HEK293 (cell line): Measurements from ENCODE around the gene PIGX.

Experiments
- GLI4 ChIP-seq: fragments of 450-650 bp; formaldehyde crosslinking; IDR thresholded peaks from 2 replicates; pipeline ENCODE4 v1.5.1; 2016; ENCODE audit warnings: missing biosample characterization, missing genetic modification characterization
- GLIS2 ChIP-seq: fragments of 450-650 bp; formaldehyde crosslinking; IDR thresholded peaks from 2 replicates; pipeline ENCODE4 v1.5.1; 2016; ENCODE audit warnings: missing biosample characterization, missing genetic modification characterization
- IKZF3 ChIP-seq: fragments of 450-650 bp; IDR thresholded peaks from 2 replicates; pipeline ENCODE4 v1.5.0; 2018; ENCODE audit warnings: missing biosample characterization, mild to moderate bottlenecking, missing genetic modification characterization, moderate library complexity
- MEIS1 ChIP-seq: sonication (generic); formaldehyde crosslinking; IDR thresholded peaks from 2 replicates; pipeline ENCODE4 v1.8.1; 2022; ENCODE audit warnings: missing genetic modification reagents, mild to moderate bottlenecking, borderline replicate concordance
- PRDM4 ChIP-seq: fragments of 450-650 bp; formaldehyde crosslinking; IDR thresholded peaks from 2 replicates; pipeline ENCODE4 v1.5.1; 2017; ENCODE audit warnings: missing biosample characterization, missing genetic modification characterization
- SCRT2 ChIP-seq: fragments of 450-650 bp; formaldehyde crosslinking; IDR thresholded peaks from 2 replicates; pipeline ENCODE4 v1.5.1; 2016; ENCODE audit warnings: missing biosample characterization, missing genetic modification characterization
- SP2 ChIP-seq: fragments of 450-650 bp; formaldehyde crosslinking; IDR thresholded peaks from 2 replicates; pipeline ENCODE4 v1.5.1; 2016; ENCODE audit warnings: missing biosample characterization, missing genetic modification characterization
- YY1 ChIP-seq: fragments of 450-650 bp; formaldehyde crosslinking; IDR thresholded peaks from 2 replicates; pipeline ENCODE4 v1.5.1; 2018; ENCODE audit warnings: missing biosample characterization, missing genetic modification characterization
- ZFP37 ChIP-seq: fragments of 450-650 bp; formaldehyde crosslinking; IDR thresholded peaks from 2 replicates; pipeline ENCODE4 v1.5.1; 2016; ENCODE audit warnings: missing biosample characterization, missing genetic modification characterization
- ZFP69B ChIP-seq: fragments of 450-650 bp; formaldehyde crosslinking; IDR thresholded peaks from 2 replicates; pipeline ENCODE4 v1.5.1; 2016; ENCODE audit warnings: missing biosample characterization, missing genetic modification characterization
- ZIC2 ChIP-seq: fragments of 450-650 bp; formaldehyde crosslinking; IDR thresholded peaks from 2 replicates; pipeline ENCODE4 v1.5.1; 2016; ENCODE audit warnings: missing biosample characterization, missing genetic modification characterization
- ZNF138 ChIP-seq: fragments of 450-650 bp; formaldehyde crosslinking; IDR thresholded peaks from 2 replicates; pipeline ENCODE4 v1.5.1; 2016; ENCODE audit warnings: missing biosample characterization, missing genetic modification characterization, borderline replicate concordance
- ZNF146 ChIP-seq: fragments of 450-650 bp; formaldehyde crosslinking; IDR thresholded peaks from 2 replicates; pipeline ENCODE4 v1.5.1; 2016; ENCODE audit warnings: missing biosample characterization, missing genetic modification characterization
- ZNF211 ChIP-seq: fragments of 450-650 bp; formaldehyde crosslinking; IDR thresholded peaks from 2 replicates; pipeline ENCODE4 v1.5.1; 2016; ENCODE audit warnings: low read depth, missing biosample characterization, missing genetic modification characterization
- ZNF24 ChIP-seq: fragments of 450-650 bp; formaldehyde crosslinking; IDR thresholded peaks from 2 replicates; pipeline ENCODE4 v1.5.1; 2016; ENCODE audit warnings: missing biosample characterization, missing genetic modification characterization
- ZNF274 ChIP-seq, 2 experiments: fragments of 200-500 bp in 1 of 2; fragments of 450-650 bp in 1 of 2; sonication (Bioruptor generic) in 1 of 2; formaldehyde crosslinking in 1 of 2; IDR thresholded peaks; 2 replicates each; pipeline versions ENCODE4 v1.5.1 to v1.6.1; 2014 to 2016; ENCODE audit warnings: borderline replicate concordance in 1 of 2, inconsistent platforms in 1 of 2, low read length in 1 of 2, missing biosample characterization in 1 of 2, missing genetic modification characterization in 1 of 2
- ZNF302 ChIP-seq: fragments of 450-650 bp; formaldehyde crosslinking; IDR thresholded peaks from 2 replicates; pipeline ENCODE4 v1.5.1; 2016; ENCODE audit warnings: missing biosample characterization, missing genetic modification characterization, low read depth
- ZNF324 ChIP-seq: fragments of 450-650 bp; formaldehyde crosslinking; IDR thresholded peaks from 2 replicates; pipeline ENCODE4 v1.5.1; 2016; ENCODE audit warnings: missing biosample characterization, missing genetic modification characterization
- ZNF335 ChIP-seq: fragments of 450-650 bp; formaldehyde crosslinking; conservative IDR thresholded peaks from 2 replicates; pipeline ENCODE4 v1.5.1; 2016; ENCODE audit warnings: missing biosample characterization, missing genetic modification characterization
- ZNF362 ChIP-seq: fragments of 450-650 bp; formaldehyde crosslinking; IDR thresholded peaks from 2 replicates; pipeline ENCODE4 v1.5.1; 2016; ENCODE audit warnings: missing biosample characterization, missing genetic modification characterization
- ZNF398 ChIP-seq: fragments of 450-650 bp; formaldehyde crosslinking; IDR thresholded peaks from 2 replicates; pipeline ENCODE4 v1.5.1; 2017; ENCODE audit warnings: missing biosample characterization, missing genetic modification characterization
- ZNF416 ChIP-seq: fragments of 450-650 bp; formaldehyde crosslinking; IDR thresholded peaks from 2 replicates; pipeline ENCODE4 v1.5.1; 2016; ENCODE audit warnings: missing biosample characterization, missing genetic modification characterization
- ZNF48 ChIP-seq: fragments of 450-650 bp; formaldehyde crosslinking; IDR thresholded peaks from 2 replicates; pipeline ENCODE4 v1.5.1; 2016; ENCODE audit warnings: missing biosample characterization, missing genetic modification characterization
- ZNF518A ChIP-seq: fragments of 450-650 bp; formaldehyde crosslinking; conservative IDR thresholded peaks from 2 replicates; pipeline ENCODE4 v1.5.1; 2016; ENCODE audit warnings: low read depth, missing biosample characterization, missing genetic modification characterization
- ZNF530 ChIP-seq: fragments of 450-650 bp; formaldehyde crosslinking; IDR thresholded peaks from 2 replicates; pipeline ENCODE4 v1.5.1; 2016; ENCODE audit warnings: low read depth, missing biosample characterization, missing genetic modification characterization
- ZNF571 ChIP-seq: fragments of 450-650 bp; formaldehyde crosslinking; IDR thresholded peaks from 2 replicates; pipeline ENCODE4 v1.5.0; 2017; ENCODE audit warnings: missing biosample characterization, missing genetic modification characterization
- ZNF600 ChIP-seq: fragments of 450-650 bp; formaldehyde crosslinking; IDR thresholded peaks from 2 replicates; pipeline ENCODE4 v1.5.1; 2016; ENCODE audit warnings: missing biosample characterization, missing genetic modification characterization
- ZNF660 ChIP-seq: fragments of 450-650 bp; IDR thresholded peaks from 2 replicates; pipeline ENCODE4 v1.5.1; 2018; ENCODE audit warnings: missing biosample characterization, mild to moderate bottlenecking, missing genetic modification characterization
- ZXDB ChIP-seq: fragments of 450-650 bp; formaldehyde crosslinking; IDR thresholded peaks from 2 replicates; pipeline ENCODE4 v1.5.1; 2016; ENCODE audit warnings: missing biosample characterization, missing genetic modification characterization

PIGX gene

GRCh38 chr3:196711838-196712513 is at the start of gene PIGX, which contains the start of gene CEP19 (continued):
- TF ChIP-seq GLI4 (tag by site-specific recombination), result no peak; the same call in 1 of the 2 replicates
- no peak for TF ChIP-seq ZNF274 (IDR thresholded peaks at IDR 0.05; ENCODE audit: low read length)
- TF ChIP-seq ZNF274 (tag by site-specific recombination; IDR thresholded peaks at IDR 0.05; ENCODE audit: borderline replicate concordance), result no peak
- no peak for TF ChIP-seq ZNF324 (tag by site-specific recombination)
- TF ChIP-seq SP2, result peak; percentile 60
- no peak for TF ChIP-seq ZNF48
- peak; percentile 77 for TF ChIP-seq ZNF335 (tag by site-specific recombination)
- no peak for TF ChIP-seq ZFP69B
- peak; percentile 36; the same call in 1 of the 2 replicates for TF ChIP-seq IKZF3
- TF ChIP-seq PRDM4 (tag by site-specific recombination), result no peak
- no peak for TF ChIP-seq YY1 (tag by site-specific recombination)
- TF ChIP-seq ZNF211, result no peak
- no peak for TF ChIP-seq SCRT2 (tag by site-specific recombination)
- peak; percentile 64 for TF ChIP-seq ZIC2 (tag by site-specific recombination)
- no peak for TF ChIP-seq ZNF146
- TF ChIP-seq ZNF571 (tag by site-specific recombination), result no peak
- TF ChIP-seq MEIS1 (CRISPR knock-in tag), result no peak
- TF ChIP-seq ZNF600, result peak; percentile 52
- TF ChIP-seq ZNF660 (tag by site-specific recombination), result peak; percentile 37; the same call in 1 of the 2 replicates
- TF ChIP-seq GLIS2, result peak; percentile 75
- no peak for TF ChIP-seq ZNF398 (tag by site-specific recombination)
- peak; percentile 45; the same call in 1 of the 2 replicates for TF ChIP-seq ZXDB (tag by site-specific recombination)
- no peak for TF ChIP-seq ZNF362 (tag by site-specific recombination)
- no peak for TF ChIP-seq ZNF302
- no peak for TF ChIP-seq ZNF416 (tag by site-specific recombination)
- TF ChIP-seq ZFP37 (tag by site-specific recombination), result 0 out of 2 replicates have a peak, but pooled peaks have one; percentile 38
- no peak for TF ChIP-seq ZNF138
- TF ChIP-seq ZNF530 (tag by site-specific recombination), result no peak
- no peak for TF ChIP-seq ZNF518A (tag by site-specific recombination)
- no peak for TF ChIP-seq ZNF24
